ENCODE results near the gene TXN2. TPM values are rescaled to one million over a fixed set of nuclear protein-coding genes. Genes with fewer than 3 reads are reported as not detected.
"Not testable (repeated sequence)": the region's sequence is repeated elsewhere in the genome, so short reads cannot be mapped to it uniquely, and the experiment has no call there.

TXN2 gene
- total RNA-seq = 10 to 100 TPM; 67.5 to 96.7 TPM

GRCh38 chr22:36481393-36482168, at the start of gene TXN2:
TSS of gene TXN2 (minus strand) at chr22:36481640. CDS start at chr22:36480837, 803 bp downstream.
- ATAC-seq (peak; percentile 94 to 96), DNase-seq (ENCODE audit: low spot score) (peak; percentile 97)
- Mint-ChIP-seq H3K27me3 (no peaks in the 10 kb centered on the region), H3K4me3 (peak within 1 kb of the TSS; percentile 93), H3K9me3 (no peaks in the 10 kb centered on the region), H3K4me1 (ENCODE audit: low read depth in 2 of 2) (peaks cover 18% of the 10 kb centered on the region in 2 donors), H3K36me3 (peaks cover 5% of the 10 kb centered on the region), H3K27ac (peak within 1 kb of the TSS; percentile 87 to 94)

GRCh38 chr22:36528795-36529751, 47.6 kb upstream of the TXN2 start, which contains the start of gene EIF3D:
TSS of gene EIF3D (minus strand) at chr22:36529166. CDS start at chr22:36526121, 3,045 bp downstream.
- peak within 1 kb of the TSS; percentile 95 for H3K4me3 Mint-ChIP-seq
- H3K36me3 Mint-ChIP-seq = peaks cover 18% of the 10 kb centered on the region
- no peaks in the 10 kb centered on the region for H3K9me3 Mint-ChIP-seq
- H3K27me3 Mint-ChIP-seq = peaks cover 0 to 3% of the 10 kb centered on the region in 2 donors
- peak within 1 kb of the TSS; percentile 97 to 98 for H3K27ac Mint-ChIP-seq
- peak; percentile 97 for ATAC-seq
- peaks cover 10 to 27% of the 10 kb centered on the region in 2 donors for H3K4me1 Mint-ChIP-seq (ENCODE audit: low read depth in 2 of 2)
- peak; percentile 100 for DNase-seq (ENCODE audit: low spot score)

GRCh38 chr22:36528341-36528740, 46.9 kb upstream of the TXN2 start:
- H3K4me3 Mint-ChIP-seq = peak overlapping the region; percentile 95
- no peak for ATAC-seq

GRCh38 chr22:36522662-36523061, 41.2 kb upstream of the TXN2 start:
- ATAC-seq = no peak

More at GRCh38 chr22:36528341-36528740, 46.9 kb upstream of the TXN2 start:
- no peak for DNase-seq (ENCODE audit: low spot score)
- Mint-ChIP-seq H3K27ac (peak overlapping the region; percentile 97 to 98), H3K9me3 (no peaks in the 10 kb centered on the region), H3K27me3 (peaks cover 0 to 2% of the 10 kb centered on the region in 2 donors), H3K4me1 (ENCODE audit: low read depth in 2 of 2) (peaks cover 10 to 27% of the 10 kb centered on the region in 2 donors), H3K36me3 (peaks cover 24% of the 10 kb centered on the region)

GRCh38 chr22:36520423-36520822, 39.0 kb upstream of the TXN2 start:
- Mint-ChIP-seq H3K4me3 (no peak overlapping the region), H3K9me3 (no peaks in the 10 kb centered on the region), H3K4me1 (ENCODE audit: low read depth in 2 of 2) (peaks cover 0 to 6% of the 10 kb centered on the region in 2 donors), H3K27me3 (no peaks in the 10 kb centered on the region), H3K27ac (no peak overlapping the region), H3K36me3 (peaks cover 33% of the 10 kb centered on the region)
- DNase-seq (ENCODE audit: low spot score) = no peak
- no peak for ATAC-seq

More at GRCh38 chr22:36522662-36523061, 41.2 kb upstream of the TXN2 start:
- no peak for DNase-seq (ENCODE audit: low spot score)
- Mint-ChIP-seq H3K27me3 (no peaks in the 10 kb centered on the region), H3K36me3 (peaks cover 28% of the 10 kb centered on the region), H3K9me3 (no peaks in the 10 kb centered on the region), H3K4me1 (ENCODE audit: low read depth in 2 of 2) (peaks cover 13 to 16% of the 10 kb centered on the region in 2 donors), H3K27ac (no peak overlapping the region), H3K4me3 (no peak overlapping the region)

- H3K9me3 Mint-ChIP-seq; H3K27me3 Mint-ChIP-seq; ATAC-seq; H3K27ac Mint-ChIP-seq; H3K4me3 Mint-ChIP-seq; DNase-seq (ENCODE audit: low spot score); H3K4me1 Mint-ChIP-seq (ENCODE audit: low read depth in 2 of 2): not testable (repeated sequence)
- peaks cover 31% of the 10 kb centered on the region for H3K36me3 Mint-ChIP-seq
These were observed 38.5 kb upstream of the TXN2 start for GRCh38 chr22:36519906-36520305.

- DNase-seq (ENCODE audit: low spot score) (no peak), ATAC-seq (no peak)
- Mint-ChIP-seq H3K27me3 (no peaks in the 10 kb centered on the region), H3K9me3 (no peaks in the 10 kb centered on the region), H3K27ac (no peak overlapping the region), H3K4me1 (ENCODE audit: low read depth in 2 of 2) (peaks cover 7% of the 10 kb centered on the region in 2 donors), H3K36me3 (peaks cover 40% of the 10 kb centered on the region), H3K4me3 (no peak overlapping the region)
These were observed 33.3 kb upstream of the TXN2 start for GRCh38 chr22:36514766-36515165.

GRCh38 chr22:36512991-36513390, 31.6 kb upstream of the TXN2 start:
- DNase-seq (ENCODE audit: low spot score) (no peak), ATAC-seq (no peak)
- Mint-ChIP-seq H3K27me3 (no peaks in the 10 kb centered on the region), H3K4me3 (no peak overlapping the region), H3K9me3 (no peaks in the 10 kb centered on the region), H3K36me3 (peaks cover 40% of the 10 kb centered on the region), H3K27ac (no peak overlapping the region), H3K4me1 (ENCODE audit: low read depth in 2 of 2) (peaks cover 7% of the 10 kb centered on the region in 2 donors)

GRCh38 chr22:36512333-36512732, 30.9 kb upstream of the TXN2 start:
- peaks cover 40% of the 10 kb centered on the region for H3K36me3 Mint-ChIP-seq
- no peak for DNase-seq (ENCODE audit: low spot score)
- no peaks in the 10 kb centered on the region for H3K9me3 Mint-ChIP-seq
- peaks cover 10 to 11% of the 10 kb centered on the region in 2 donors for H3K4me1 Mint-ChIP-seq (ENCODE audit: low read depth in 2 of 2)
- no peaks in the 10 kb centered on the region for H3K27me3 Mint-ChIP-seq
- ATAC-seq = no peak
- no peak overlapping the region for H3K4me3 Mint-ChIP-seq
- no peak overlapping the region for H3K27ac Mint-ChIP-seq

- Mint-ChIP-seq H3K27me3 (no peaks in the 10 kb centered on the region), H3K9me3 (no peaks in the 10 kb centered on the region), H3K4me1 (ENCODE audit: low read depth in 2 of 2) (peaks cover 11 to 14% of the 10 kb centered on the region in 2 donors), H3K27ac (peak overlapping the region; percentile 25 to 59), H3K36me3 (peaks cover 34% of the 10 kb centered on the region), H3K4me3 (no peak overlapping the region)
- no peak for DNase-seq (ENCODE audit: low spot score)
- ATAC-seq = no peak
These were observed 29.8 kb upstream of the TXN2 start for GRCh38 chr22:36510966-36511881.

- Mint-ChIP-seq H3K9me3 (no peaks in the 10 kb centered on the region), H3K36me3 (peaks cover 27% of the 10 kb centered on the region), H3K4me1 (ENCODE audit: low read depth in 2 of 2) (peaks cover 11 to 14% of the 10 kb centered on the region in 2 donors), H3K27ac (no peak overlapping the region), H3K4me3 (no peak overlapping the region), H3K27me3 (no peaks in the 10 kb centered on the region)
- no peak for ATAC-seq
- no peak for DNase-seq (ENCODE audit: low spot score)
These were observed 28.9 kb upstream of the TXN2 start for GRCh38 chr22:36510384-36510783.

- Mint-ChIP-seq H3K27ac (peak overlapping the region in 1 of 2 donors; percentile 45), H3K4me1 (ENCODE audit: low read depth in 2 of 2) (peaks cover 11 to 14% of the 10 kb centered on the region in 2 donors), H3K9me3 (no peaks in the 10 kb centered on the region), H3K4me3 (peak overlapping the region; percentile 66), H3K36me3 (peaks cover 11% of the 10 kb centered on the region), H3K27me3 (no peaks in the 10 kb centered on the region)
- DNase-seq (ENCODE audit: low spot score) (no peak), ATAC-seq (no peak)
These were observed 26.1 kb upstream of the TXN2 start for GRCh38 chr22:36507518-36508010.
